ENCODE measurements around the gene NTN1. TPM values are rescaled to one million over a fixed set of nuclear protein-coding genes. Genes with fewer than 3 reads are reported as not detected.

The NTN1 gene
- polyA plus RNA-seq, 1 experiment, result 0.05 TPM

DNA sequence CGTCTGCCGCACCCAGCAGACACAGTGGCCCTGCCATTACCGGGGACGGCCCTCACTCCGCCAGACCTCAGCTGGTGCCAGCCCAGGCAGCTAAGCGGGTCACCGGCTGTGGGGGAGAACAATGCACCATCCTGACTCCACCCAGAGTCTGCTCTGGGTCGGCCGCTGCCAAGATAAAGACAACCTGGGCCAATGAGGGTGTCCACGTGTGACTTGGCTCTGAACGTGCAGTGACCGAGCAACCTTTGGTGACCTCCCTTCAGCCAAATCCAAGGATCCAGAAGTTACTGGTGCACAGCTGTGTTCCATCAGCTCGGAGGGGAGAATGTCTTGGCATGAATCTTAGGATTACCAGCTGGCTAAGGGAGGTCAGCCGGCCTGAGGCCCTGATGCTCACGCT lies 155.9 kb downstream of the NTN1 start:
- ChIA-PET POLR2A (no interaction called here), CTCF (no interaction called here)
- Histone ChIP-seq H3K4me3 (ENCODE audit: low read depth, low read length) (no peak overlapping the region), H3K27ac (ENCODE audit: low read depth, low read length) (no peak overlapping the region), H3K9me3 (ENCODE audit: control insufficient read depth, insufficient read depth, low read length) (peaks cover 9% of the 10 kb centered on the region; the same call in 1 of the 2 replicates), H3K27me3 (ENCODE audit: control insufficient read depth, insufficient read depth, low read length) (no peaks in the 10 kb centered on the region)
- DNase-seq (ENCODE audit: low read depth, low spot score), result no peak
- TF ChIP-seq, protein P1, sequence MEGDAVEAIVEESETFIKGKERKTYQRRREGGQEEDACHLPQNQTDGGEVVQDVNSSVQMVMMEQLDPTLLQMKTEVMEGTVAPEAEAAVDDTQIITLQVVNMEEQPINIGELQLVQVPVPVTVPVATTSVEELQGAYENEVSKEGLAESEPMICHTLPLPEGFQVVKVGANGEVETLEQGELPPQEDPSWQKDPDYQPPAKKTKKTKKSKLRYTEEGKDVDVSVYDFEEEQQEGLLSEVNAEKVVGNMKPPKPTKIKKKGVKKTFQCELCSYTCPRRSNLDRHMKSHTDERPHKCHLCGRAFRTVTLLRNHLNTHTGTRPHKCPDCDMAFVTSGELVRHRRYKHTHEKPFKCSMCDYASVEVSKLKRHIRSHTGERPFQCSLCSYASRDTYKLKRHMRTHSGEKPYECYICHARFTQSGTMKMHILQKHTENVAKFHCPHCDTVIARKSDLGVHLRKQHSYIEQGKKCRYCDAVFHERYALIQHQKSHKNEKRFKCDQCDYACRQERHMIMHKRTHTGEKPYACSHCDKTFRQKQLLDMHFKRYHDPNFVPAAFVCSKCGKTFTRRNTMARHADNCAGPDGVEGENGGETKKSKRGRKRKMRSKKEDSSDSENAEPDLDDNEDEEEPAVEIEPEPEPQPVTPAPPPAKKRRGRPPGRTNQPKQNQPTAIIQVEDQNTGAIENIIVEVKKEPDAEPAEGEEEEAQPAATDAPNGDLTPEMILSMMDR (IDR thresholded peaks at IDR 0.05; ENCODE audit: low read depth, low read length), result no peak

DNA sequence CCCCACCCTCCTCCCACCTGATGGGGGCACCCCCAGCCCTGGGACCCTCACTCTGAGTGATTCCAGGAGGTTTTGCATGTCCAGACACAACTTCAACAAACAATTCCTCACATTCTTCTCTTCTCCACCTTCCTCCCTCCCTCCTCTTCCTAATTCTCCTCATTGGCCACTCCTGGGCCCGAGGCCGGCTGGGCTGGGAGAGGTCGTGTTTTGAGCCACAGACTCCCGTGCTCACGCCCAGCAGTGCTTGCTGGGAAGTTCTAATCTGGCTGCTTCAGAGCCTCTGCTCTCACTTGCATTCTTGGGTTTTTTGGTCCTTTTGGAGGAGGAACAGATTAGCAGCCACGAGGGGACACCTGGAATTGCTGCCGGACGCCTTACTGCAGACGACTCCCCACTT lies 157.0 kb downstream of the NTN1 start:
- DNase-seq (ENCODE audit: low read depth, low spot score), result no peak
- POLR2A ChIA-PET, result no interaction called here

DNA sequence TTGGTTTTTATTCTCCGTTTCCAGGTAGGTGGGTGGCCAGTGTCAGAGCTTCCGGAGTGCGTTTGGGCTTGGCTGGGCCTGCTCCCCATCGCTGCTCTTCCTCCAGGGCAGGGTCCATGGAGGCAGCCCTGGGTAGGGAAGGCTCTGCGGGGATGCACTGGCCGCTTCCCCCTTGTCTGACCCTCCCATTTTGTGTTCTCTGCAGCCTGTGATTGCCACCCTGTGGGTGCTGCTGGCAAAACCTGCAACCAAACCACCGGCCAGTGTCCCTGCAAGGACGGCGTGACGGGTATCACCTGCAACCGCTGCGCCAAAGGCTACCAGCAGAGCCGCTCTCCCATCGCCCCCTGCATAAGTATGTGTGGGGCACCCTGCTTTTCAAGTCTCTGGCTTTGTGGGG lies 158.3 kb downstream of the NTN1 start:
- H3K27ac ChIP-seq (ENCODE audit: low read depth, low read length), result no peak overlapping the region
- no peak overlapping the region for H3K4me3 ChIP-seq (ENCODE audit: low read depth, low read length)
- peaks cover 4% of the 10 kb centered on the region; the same call in 1 of the 2 replicates for H3K9me3 ChIP-seq (ENCODE audit: control insufficient read depth, insufficient read depth, low read length)
- POLR2A ChIA-PET, result no interaction called here
- CTCF ChIA-PET, result no interaction called here
- TF ChIP-seq, protein P1 (IDR thresholded peaks at IDR 0.05; ENCODE audit: low read depth, low read length), result no peak
- no peak for DNase-seq (ENCODE audit: low read depth, low spot score)
- H3K27me3 ChIP-seq (ENCODE audit: control insufficient read depth, insufficient read depth, low read length), result peaks cover 10% of the 10 kb centered on the region

More for the DNA sequence above, 157.0 kb downstream of the NTN1 start:
- Histone ChIP-seq H3K9me3 (ENCODE audit: control insufficient read depth, insufficient read depth, low read length) (peaks cover 9% of the 10 kb centered on the region; the same call in 1 of the 2 replicates), H3K27ac (ENCODE audit: low read depth, low read length) (no peak overlapping the region), H3K27me3 (ENCODE audit: control insufficient read depth, insufficient read depth, low read length) (no peaks in the 10 kb centered on the region), H3K4me3 (ENCODE audit: low read depth, low read length) (no peak overlapping the region)
- CTCF ChIA-PET, result no interaction called here
- TF ChIP-seq, protein P1 (IDR thresholded peaks at IDR 0.05; ENCODE audit: low read depth, low read length), result no peak

GRCh38 chr17:9181640-9182039 lies 160.3 kb downstream of the NTN1 start:
- peaks cover 23% of the 10 kb centered on the region for H3K27me3 ChIP-seq (ENCODE audit: control insufficient read depth, insufficient read depth, low read length)
- ChIA-PET CTCF (interaction anchor here (0.6 kb wide), 1 partner anchor 162 kb away, joined by 3 read pairs; no protein-coding TSS in a partner anchor), POLR2A (no interaction called here)
- TF ChIP-seq, protein P1 (IDR thresholded peaks at IDR 0.05; ENCODE audit: low read depth, low read length), result no peak
- DNase-seq (ENCODE audit: low read depth, low spot score), result no peak
- no peak overlapping the region for H3K4me3 ChIP-seq (ENCODE audit: low read depth, low read length)
- H3K27ac ChIP-seq (ENCODE audit: low read depth, low read length), result no peak overlapping the region
- peaks cover 4% of the 10 kb centered on the region; the same call in 1 of the 2 replicates for H3K9me3 ChIP-seq (ENCODE audit: control insufficient read depth, insufficient read depth, low read length)

DNA sequence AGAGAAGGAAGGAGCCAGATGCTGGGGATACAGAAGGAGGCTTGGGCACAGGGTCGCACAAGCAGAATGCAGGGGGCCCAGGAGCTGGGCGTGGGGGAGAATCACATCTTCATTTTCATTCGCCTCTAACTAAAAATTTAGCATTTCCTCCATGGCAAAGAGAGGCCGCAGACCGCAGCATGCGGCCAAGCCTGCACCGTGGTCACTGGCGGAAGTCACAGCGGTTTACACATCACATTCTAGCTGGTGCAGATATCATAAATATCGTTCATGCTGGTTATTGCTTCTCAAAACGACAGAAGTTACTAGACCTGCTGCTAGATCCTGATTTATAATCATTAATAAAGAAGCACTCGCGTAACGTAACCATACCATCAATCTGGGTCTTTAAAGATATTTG lies 162.0 kb downstream of the NTN1 start:
- Histone ChIP-seq H3K9me3 (ENCODE audit: control insufficient read depth, insufficient read depth, low read length) (no peaks in the 10 kb centered on the region; the same call in 1 of the 2 replicates), H3K27me3 (ENCODE audit: control insufficient read depth, insufficient read depth, low read length) (peaks cover 23% of the 10 kb centered on the region), H3K27ac (ENCODE audit: low read depth, low read length) (no peak overlapping the region), H3K4me3 (ENCODE audit: low read depth, low read length) (no peak overlapping the region)
- DNase-seq (ENCODE audit: low read depth, low spot score), result no peak
- ChIA-PET CTCF (no interaction called here), POLR2A (no interaction called here)
- TF ChIP-seq, protein P1 (IDR thresholded peaks at IDR 0.05; ENCODE audit: low read depth, low read length), result no peak
